Hematopoietic multipotent progenitor cell (in vitro differentiated cells): ENCODE results near the gene GJC2. TPM values are rescaled to one million over a fixed set of nuclear protein-coding genes. Genes with fewer than 3 reads are reported as not detected.
A peak's percentile ranks its signal among the peaks of the same experiment; 100 is the strongest.

ENCODE experiments used
- DNase-seq, 3 donors: peaks; one replicate each; pipeline ENCODE4 v3.0.0-alpha.2; 2011 to 2015; ENCODE audit warnings: low read depth in 2 of 3, low spot score in 2 of 3
- total RNA-seq: library from RNA; depleted of rRNA; stranded (reverse); fragments of >200 nt; gene quantifications from one replicate; pipeline ENCODE4 v1.2.3, GENCODE V29; 2012

Gene GJC2
- total RNA-seq, 1 donor, result 12.7 TPM

DNA sequence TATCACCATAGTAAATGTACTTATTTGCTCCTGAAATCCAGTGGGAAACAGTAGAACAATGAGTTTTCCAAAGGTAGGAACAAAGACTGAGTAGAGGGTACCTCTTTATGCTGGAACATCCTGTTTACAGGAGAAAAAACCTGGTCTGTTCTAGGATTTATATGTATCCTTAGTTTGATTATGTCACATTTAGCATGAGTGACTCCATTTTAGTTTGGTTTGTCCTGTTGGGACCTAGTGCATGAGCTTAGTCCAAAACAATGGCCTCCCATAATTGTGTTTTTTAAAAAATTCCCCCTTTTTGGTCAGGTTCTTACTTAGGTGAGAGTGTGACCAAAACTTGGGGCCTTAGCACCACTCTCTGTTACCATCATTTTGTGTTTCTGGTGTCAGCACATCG is 37.1 kb upstream of the GJC2 start:
- DNase-seq, result no peak

DNA sequence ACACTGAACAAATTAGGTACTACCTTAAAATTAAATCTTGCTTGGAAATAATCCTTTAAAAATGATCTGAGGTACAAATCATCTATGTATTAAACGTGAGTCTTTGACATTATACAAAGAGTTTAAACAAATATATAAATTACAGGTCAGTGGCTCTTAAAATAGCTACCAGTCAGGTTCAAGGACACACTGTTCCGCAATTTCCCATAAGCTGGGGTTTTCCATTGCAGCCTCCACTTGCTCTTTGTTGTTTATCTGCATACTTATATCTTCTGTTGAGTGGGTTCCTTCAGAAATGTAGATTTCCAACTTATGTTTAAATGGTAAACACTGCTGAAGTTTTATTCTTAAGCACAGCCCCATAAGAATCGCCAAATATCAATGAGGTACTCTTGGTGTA is 34.9 kb upstream of the GJC2 start:
- DNase-seq, result no peak

DNA sequence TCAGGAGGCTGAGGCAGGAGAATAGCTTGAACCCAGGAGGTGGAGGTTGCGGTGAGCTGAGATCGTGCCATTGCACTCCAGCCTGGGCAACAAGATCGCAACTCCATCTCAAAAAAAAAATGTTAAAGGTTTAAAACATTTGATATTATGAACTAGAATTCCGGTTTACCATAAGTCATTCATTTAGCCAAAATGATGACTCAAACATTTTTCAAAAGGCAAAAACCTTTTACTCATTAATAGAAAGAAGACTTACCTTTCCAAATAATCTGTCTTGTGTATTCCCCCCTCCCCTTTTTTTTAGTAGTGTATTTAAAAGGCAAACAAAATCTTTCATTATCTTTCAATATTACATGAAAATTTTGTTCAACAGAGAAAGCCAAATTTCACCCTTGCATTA is 32.4 kb upstream of the GJC2 start:
- DNase-seq, result no peak

DNA sequence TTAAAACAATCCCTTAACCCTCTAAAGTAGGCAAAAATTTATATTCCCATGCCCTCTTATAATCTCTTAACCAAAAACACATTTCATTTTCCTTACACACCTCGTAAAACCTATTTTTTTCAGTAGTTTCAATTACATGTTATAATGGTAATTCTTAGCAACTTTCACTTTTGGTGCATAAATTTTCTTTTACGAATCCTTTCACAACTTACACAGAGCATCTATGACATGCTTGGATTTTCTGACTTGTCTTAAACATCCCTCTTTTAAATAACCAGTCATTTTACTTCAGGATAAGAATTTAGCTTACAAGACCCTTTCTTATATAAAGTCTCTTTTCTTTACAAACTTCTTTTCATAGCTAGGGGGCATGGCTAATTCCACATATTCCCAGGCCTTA is 31.7 kb upstream of the GJC2 start:
- DNase-seq, result no peak

DNA sequence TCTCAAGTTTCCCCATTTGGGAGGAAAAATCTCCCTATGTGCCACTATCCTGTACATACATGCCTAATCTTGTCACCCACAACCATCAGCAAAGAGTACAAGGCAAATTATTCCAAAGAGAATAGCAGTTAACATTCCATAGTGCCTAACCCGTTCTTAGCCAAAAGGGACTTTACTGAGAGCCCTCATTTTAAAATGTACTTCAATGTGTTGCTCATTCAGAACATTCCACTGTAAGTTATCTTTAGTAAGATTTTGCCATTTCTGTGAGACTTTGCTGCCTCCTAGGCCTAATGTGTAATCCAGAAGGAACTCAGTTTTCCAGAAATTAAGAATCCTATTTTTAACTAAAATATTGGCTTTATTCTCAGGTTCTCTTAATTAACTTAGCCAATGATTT is 29.4 kb upstream of the GJC2 start:
- DNase-seq, result no peak

DNA sequence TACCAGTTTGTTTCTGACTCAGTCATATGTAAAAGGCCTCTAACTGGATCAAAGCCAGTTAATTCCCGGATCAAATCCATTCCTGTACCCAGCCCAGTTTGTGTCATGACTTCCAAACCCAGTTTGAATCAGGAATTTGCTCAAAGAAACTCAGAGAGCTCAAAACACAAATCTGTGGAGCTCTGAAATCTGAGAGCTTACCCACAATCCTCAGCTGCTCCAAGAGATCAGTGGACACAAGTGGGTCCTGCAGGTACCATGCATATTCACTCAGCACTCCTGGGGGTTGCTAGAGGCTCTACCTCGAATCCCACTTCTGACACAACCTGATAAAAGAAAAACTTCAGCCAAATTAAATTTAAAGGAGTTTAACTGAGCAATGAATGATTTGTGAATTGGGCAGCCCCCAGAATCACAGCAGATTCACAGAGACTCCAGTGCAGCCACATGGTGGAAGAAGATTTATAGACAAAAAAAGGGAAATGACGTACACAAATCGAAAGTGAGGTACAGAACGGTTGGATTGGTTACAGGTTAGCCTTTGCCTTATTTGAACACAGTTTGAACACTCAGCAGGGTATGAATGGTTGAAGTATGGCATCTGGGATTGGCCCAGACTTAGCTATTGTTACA is 28.8 kb upstream of the GJC2 start:
- DNase-seq, result peak in 2 of 3 donors; percentile 47 to 74

DNA sequence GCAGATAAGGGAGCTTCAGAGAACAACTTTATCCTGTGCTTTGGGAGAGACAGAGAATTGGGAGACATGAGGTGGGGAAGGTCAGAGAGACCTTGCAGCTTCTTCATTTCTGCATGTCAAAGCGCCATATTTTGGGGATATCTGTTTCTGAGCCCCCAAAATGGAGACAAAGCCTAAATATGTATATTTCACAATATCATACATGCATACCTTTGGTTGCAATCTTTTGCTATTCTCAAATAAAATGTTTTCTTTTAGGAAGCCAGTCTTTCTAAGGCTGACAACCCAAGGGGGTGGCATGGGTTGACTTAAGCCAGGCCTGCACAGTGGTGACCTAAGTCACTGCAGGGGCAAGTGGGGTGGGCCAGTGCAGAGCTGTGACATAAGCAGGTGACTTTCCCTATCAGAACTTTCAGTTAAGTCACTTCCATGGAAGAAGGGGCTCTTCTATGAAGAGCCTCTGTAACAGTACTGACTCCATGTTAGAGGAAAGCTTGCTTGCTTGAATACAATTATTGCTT is 26.7 kb upstream of the GJC2 start:
- no peak for DNase-seq

DNA sequence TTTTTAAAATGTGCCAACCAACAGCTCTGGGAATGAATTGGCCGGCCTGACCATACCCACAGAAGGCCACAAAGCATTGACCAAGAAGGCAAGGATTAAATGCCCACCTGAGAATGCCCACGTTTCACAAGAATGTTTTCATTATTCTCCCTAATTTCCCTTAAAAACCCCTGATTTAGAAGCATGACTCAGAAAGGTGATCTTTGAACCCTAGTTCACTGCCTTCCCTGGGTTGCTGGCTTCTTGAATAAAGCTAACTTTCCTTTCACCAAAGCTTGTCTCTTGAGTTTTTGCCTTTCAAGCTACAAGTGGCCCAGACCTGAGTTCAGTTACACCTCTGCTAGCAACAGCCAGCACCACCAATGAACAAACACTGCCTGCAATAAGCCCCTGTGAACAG is 26.2 kb upstream of the GJC2 start:
- DNase-seq, result no peak

DNA sequence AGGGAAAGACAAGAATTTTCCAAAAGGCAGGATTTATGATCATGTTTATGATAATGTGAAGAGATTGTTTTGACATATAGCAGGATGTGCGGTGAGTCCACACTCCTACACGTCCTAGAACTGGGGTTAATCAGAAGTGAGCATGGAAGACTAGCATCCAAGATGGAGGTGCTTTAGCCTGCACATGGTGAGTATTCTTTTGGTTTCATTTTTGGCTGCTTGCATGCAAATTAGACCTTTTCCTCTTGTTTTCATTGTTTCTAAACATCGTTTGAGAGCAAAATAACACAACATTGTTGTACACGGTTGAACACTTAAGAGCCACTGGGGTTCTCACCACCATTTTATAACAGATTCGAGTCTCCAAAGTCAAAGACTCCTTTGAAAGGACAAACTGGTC is 24.5 kb upstream of the GJC2 start:
- no peak for DNase-seq

DNA sequence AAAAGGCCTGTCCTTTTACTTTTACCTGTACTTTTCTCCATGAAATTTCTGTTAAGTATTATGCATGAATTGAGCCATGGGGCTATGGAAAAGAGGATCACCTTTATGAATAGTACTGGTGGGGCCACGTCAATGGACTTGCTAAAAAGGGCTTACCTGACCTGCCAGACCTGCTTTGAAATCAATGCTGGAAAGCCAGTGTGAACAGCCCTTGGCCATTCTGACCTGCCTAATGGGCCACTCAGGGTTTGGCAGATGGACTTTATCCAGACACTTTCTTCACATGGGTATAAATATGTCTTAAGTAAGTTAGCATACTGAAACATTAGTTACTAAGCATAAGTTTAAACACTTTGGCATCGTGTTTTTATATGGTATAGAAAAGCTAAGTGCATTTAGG is 18.0 kb upstream of the GJC2 start:
- no peak for DNase-seq

DNA sequence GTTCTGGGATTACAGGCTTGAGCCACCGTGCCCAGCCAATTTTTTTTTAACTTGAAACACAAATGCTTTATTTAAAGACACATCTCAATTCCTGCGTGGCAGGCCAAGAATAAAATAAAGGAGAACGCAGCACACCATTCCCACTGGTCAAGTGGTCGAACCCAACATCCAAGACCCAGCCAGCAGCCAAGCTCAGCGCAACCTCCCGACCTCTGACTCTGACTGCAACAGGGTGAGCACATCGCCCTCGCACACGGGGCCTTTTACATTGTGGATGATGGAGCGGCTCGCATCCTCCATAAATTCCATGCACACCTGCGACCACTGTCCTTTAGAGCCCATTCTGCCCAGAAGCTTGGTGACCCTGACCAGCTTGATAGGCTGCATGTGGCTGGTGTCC is 15.1 kb upstream of the GJC2 start:
- DNase-seq, result no peak

DNA sequence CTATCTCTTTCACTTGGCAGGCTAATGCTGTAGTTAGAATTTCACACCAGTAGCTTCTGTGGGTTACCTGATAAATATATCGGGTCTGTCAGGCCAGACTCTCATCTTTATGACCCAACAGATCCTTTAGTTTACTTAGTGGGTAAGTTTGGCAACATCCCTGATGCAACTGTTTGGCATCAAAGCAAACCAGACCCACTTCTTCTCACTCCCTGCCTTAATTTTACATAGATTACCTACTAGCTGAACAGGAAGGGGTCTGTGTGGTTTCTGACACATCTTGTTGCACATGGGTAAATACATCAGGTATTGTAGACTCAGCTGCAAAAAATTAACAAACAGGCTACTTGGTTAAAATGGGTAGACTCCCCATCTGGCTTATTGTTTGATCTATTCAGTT is 12.8 kb upstream of the GJC2 start:
- no peak for DNase-seq

DNA sequence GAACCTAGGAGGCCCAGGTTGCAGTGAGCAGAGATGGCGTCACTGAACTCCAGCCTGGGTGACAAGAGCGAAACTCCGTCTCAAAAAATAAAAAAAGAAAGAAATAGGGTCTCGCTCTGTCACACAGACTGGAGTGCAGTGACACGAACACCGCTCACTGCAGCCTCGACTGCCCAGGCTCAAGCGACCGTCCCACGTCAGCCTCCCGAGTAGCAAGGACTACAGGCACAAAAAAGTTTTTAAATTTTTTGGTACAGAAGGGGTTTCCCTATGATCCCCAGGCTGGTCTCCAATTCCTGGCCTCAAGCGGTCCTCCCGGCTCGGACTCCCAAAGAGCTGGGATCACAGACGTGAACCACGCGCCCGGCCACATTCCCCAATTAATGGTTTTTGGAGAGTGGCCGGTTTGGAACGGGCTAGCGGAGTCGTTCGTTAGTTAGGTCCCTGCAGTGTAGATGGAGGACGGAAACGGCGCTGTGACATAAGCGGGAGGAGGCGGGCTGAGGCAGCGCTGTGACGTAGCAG is 10.3 kb upstream of the GJC2 start:
- no peak for DNase-seq

DNA sequence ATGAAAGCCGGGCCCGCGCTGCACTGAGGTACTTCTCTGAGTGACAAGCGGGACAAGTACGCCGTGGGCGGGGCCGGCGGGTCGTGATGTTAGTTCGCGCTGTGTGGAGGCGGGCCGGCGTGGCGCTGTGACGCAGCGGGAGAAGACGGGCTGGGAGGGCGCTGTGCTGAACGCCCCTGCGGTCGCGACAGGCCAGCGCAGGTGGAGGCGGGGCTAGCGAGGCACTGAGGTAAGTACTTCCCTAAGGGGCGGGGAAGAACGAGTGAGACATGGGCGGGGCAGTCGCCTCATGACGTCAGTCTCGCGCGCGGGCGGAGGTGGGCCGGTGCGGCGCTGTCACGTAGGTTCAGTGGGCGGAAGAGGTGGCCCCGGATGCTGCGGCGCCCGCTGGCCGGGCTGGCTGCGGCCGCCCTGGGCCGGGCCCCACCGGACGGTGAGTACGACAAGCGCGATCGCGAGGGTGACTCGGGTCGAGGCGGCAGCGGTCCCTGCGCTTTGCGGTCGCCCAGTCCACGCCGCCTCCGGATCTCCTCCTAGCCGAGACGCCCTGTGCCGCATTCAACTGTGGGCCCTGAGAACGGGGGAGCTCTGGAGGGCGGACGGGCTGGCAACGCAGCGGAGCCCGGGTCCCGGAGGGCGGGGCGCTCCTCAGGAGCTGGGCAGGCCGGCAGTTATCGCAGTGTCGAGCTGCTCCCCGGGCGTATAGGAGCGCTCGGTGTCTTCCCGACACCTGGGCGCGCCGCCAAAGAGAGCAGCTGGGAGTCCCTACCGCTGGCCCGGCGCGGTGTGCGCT is 9.6 kb upstream of the GJC2 start, which contains the start of gene GUK1:
Gene GUK1 (plus strand): TSS at position 349 of the 793 bp plus-strand sequence. CDS start 24 bp downstream, at position 373.
- peak; percentile 99 to 100 (median 100) for DNase-seq

DNA sequence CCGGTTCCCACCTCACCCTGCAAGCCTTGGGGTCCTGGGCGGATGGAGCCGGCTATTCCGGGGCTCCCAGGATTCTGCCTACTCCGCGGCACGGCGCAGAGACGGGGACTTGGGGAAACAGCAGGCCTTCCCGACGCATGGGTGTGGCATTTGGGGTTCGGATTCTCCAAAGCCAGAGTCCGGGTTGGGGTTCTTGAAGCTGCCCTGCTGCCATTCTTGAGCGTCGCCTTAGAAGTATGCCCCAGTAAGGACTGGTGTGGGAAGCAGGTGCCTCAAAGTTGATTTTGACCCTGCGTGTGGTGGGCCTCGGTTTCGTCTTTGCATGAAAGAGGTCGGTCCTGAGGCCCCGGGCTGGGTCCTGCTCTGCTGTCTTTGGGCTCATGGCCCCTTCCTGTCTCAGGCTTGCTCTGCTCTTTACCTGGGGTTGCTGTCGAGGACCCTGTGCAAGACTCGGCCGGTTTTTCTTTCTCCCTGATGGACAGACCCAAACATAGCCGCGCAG is 9.0 kb upstream of the GJC2 start:
- no peak for DNase-seq

DNA sequence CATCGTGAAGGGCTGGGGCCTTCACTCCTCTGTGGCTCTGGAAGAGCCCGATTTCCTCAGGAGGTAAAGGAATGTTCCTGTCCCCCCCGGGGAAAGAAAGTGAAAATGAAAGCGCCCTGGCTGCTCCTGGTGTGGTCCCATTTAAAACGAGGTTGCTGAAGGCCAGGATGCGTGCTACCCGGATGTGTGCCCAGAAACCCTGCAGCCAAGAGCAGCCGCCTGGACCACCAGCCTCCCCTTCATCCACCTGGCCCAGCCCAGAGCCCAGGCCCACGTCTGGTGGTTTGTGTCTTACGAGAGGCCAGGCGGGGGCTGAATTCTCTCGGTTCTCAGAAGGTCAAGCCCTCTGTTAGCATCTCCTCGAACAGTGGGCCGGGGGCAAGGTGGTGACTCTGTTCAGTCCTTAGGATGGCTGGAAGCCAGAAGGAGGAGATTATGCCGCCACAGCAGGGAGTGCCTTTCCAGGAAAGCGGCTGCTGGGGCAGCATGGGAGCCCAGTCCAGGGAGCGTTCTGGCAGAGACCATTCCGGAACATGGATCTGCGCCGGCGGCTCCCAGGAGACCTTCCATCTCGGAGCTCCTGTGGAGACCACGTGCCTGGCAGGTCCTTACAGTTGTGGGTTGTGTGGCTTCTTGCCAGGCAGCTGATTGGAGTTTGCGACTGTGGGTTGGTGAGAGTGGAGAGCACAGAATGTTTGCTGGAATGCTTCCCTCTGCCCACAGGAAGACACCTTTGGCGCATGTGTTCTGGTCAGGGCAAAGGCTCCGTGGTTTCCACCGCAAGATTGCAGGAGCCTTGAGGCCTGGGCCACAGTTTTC is 8.3 kb upstream of the GJC2 start:
- DNase-seq, result no peak

DNA sequence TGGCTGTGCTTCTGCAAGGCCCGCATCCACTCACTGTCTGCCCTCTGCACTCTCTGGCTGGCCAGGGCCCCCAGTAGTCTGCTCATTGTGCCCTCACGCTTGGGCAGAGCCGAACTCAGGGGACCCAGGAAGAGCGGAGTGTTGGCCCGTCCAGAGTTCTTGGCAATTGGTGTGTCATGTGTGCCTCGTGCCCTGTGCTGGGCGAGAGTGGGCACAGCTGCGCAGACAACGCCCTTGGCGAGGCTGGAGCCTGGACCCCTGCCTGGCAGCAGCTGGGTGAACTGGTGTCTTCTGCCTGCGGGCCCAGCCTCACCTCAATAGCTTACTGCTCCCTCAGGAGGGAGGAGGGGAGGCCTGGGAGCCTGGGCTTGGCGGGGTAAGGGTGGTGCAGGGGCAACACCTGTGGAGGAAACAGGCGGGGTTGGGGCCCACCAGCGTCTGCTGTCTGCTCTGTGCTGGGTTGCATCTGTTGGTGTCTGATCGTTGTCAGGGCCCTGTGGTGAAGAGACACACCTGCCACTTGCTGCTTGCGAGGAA is 7.5 kb upstream of the GJC2 start:
- DNase-seq, result no peak

DNA sequence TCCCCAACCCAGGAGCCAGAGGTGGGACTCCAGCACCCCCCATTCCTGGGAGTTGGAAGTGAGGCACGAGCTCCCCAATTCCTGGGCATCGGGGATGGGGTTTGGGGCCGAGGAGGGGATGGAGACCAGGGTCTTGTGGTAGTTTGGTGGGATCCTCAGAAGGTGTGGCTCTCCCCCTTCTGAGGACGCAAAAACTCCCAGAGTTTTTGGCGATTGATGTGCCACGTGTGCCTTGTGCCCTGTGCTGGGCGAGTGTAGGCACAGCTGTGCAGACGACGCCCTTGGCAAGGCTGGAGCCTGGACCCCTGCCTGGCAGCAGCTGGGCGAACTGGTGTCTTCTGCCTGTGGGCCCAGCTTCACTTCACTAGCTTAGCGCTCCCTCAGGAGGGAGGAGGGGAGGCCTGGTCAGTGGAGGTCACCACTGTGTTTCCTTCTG is 7.0 kb upstream of the GJC2 start:
- no peak for DNase-seq

DNA sequence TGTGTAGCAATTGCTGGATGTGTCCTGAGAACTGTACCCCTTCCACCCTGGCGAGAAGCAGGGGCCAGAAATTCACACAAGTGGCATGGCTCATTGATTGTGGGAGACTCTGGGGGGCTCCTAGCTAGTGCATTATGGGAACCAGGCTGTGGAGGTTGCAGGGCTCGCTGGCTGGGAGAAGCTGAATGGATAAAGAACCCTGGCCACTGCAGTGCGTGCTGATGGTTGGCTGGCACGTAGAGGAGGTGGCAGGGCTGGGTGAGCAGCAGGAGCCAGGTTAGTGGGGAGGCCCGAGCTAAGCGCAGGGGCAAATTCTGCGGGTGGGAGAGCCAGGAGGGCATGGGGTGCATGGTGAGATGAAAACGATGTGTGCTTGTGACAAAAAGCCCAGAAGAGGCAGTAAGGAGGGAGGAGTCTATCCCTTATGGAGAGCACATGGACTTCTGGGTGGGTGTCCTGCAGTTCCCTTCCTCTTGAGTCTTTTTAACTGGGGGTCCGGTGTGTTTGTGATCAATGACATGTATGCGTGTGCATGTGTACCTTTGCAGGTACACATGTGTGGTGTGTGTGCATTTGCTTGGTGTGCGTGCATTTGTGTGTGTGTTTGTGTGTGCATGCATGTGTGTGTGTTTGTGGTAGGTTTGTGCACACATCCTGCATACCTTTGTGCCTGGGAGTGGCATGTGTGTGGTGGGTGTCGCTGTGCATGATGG is 6.1 kb upstream of the GJC2 start:
- no peak for DNase-seq
